Left ventricle myocardium superior (tissue), 1 donor: ENCODE data around the gene SBK2. TPM values are rescaled to one million over a fixed set of nuclear protein-coding genes. Genes with fewer than 3 reads are reported as not detected.
"Not testable (repeated sequence)": the region's sequence is repeated elsewhere in the genome, so short reads cannot be mapped to it uniquely, and the experiment has no call there.

Source experiments
- ATAC-seq: fragments of 200-7000 bp; cut with Tn5 transposase; one replicate; pipeline ENCODE4 v1.9.1; 2020; ENCODE audit warnings: mild to moderate bottlenecking, moderate library complexity
- DNase-seq: peaks from one replicate; pipeline ENCODE4 v3.0.0-alpha.2; 2020
- intact Hi-C: fragments of 100-400 bp; cut with micrococcal nuclease; formaldehyde crosslinking; loops from one replicate; pipeline ENCODE4 v1.11.0; 2022
- total RNA-seq: library from RNA; stranded (reverse); fragmentation: NEBNext Ultra II Directional; extraction: Animal tissue kit (Norgen Biotek cat#: 25700); gene quantifications from one replicate; pipeline ENCODE4 v1.2.1, GENCODE V29; 2021
- donor health status: DM: no; HTN: yes; CAD: no; lungs with severe emphysema.

SBK2 gene
- total RNA-seq, 1 donor from 2014 or later = 15.2 TPM

GRCh38 chr19:55519451-55520311, 17.3 kb downstream of the SBK2 start:
- ATAC-seq = no peak
- intact Hi-C loops = loop anchor here (10.0 kb wide), 1 partner anchor 85 kb away; the partner anchor contains the start of genes ZNF524 and ZNF865
- DNase-seq = no peak

DNA sequence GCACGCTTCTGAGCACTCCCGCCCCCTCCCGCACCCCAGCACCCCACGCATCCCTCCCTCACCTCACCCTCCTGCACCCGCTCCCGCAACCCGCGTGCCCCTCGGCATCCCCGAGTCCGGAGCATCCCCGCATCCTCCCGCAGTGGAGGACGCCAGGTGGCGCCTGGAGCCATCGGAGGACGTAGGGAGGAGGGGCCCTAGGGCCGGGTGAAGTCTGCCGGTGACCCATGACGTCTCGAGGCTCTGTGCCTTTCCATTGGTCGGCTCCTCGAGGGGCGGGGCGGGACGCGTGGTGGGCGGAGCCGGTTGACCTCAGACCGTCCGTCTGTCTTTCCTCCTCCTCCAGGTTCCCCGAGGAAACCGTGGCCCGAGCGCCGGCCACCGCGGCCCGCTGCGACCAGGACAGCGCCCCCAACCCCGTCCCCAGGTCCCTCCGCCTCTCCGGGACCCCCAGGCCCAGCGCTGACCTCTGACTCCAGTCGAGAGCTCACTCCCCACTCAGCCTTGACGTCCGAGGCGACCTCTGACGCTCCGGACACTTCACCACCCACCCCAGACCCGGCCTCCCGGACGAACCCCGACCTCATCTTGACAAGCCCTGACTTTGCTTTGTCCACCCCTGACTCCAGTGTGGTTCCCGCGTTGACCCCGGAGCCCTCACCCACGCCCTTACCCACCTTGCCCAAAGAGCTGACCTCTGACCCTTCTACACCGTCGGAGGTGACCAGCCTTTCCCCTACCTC, 19.9 kb downstream of the SBK2 start:
- ATAC-seq = peak; percentile 98
- intact Hi-C loops = loop anchor here (10.0 kb wide), 1 partner anchor 88 kb away; the partner anchor contains the start of genes ZNF524 and ZNF865
- DNase-seq = peak; percentile 97

DNA sequence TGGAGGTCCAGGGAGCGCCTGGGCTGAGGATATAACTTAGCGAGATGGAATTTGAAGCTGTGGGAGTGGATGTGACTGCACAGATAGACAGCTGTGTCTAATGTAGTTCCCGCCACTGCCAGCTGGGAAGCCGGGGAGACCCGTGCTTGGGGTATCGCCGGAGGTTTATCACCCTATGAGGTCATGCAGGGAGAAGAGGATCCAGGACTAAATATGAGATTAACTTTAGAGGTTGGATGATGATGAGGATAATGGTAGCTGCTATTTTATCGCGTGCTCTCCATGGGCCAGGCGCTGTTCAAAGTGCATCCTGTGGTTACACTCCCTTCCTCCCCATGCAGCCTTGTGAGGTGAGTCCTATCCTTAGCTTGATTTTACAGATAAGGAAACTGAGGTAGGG, 28.8 kb downstream of the SBK2 start:
- ATAC-seq (no peak), DNase-seq (no peak)
- intact Hi-C loops = no loop called here

DNA sequence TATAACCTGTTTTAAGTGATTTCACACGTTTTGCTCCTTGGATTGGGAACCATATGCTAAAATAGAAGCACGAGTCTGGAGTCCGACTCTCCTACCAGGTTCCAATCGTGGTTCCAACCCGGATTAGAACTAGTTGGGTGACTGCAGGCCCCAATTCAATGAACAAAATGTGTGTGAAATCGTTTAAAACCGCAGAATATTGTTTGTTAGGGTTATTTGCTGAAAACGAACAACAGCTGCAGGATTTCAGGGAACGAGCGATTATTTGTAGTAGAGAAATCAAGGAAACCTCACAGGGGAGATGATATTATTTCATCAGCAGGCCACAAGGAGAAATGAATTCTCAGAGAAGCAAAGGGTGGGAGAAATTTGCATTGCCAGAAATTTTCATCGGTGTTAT, 32.0 kb downstream of the SBK2 start:
- DNase-seq (no peak), ATAC-seq (no peak)
- intact Hi-C loops = no loop called here

GRCh38 chr19:55504252-55504603, 32.7 kb downstream of the SBK2 start:
- DNase-seq (peak; percentile 3), ATAC-seq (no peak)
- intact Hi-C loops = no loop called here

GRCh38 chr19:55503502-55504251, 33.3 kb downstream of the SBK2 start:
- DNase-seq (peak; percentile 97), ATAC-seq (peak; percentile 98)
- intact Hi-C loops = loop anchor here (2.0 kb wide), 1 partner anchor 37 kb away; no protein-coding TSS in a partner anchor

DNA sequence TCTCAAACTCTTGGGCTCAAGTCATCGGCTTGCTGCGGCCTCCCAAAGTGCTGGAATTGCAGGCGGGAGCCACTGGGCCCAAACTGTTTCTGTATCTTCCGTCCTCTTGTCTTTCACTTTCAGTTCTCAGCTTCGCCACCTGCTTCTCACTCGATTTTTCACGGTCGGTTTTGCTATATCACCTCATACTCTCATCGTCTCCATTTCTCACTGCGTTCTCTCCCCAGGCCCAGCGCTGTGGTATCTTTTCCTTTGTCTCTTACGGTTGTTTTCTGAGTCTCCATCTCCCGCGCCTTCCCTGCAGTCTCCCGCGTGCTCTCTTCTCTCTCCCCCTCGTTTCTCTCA, 33.8 kb downstream of the SBK2 start:
- intact Hi-C loops = loop anchor here (2.0 kb wide), 1 partner anchor 36 kb away; no protein-coding TSS in a partner anchor
- DNase-seq (no peak), ATAC-seq (no peak)

DNA sequence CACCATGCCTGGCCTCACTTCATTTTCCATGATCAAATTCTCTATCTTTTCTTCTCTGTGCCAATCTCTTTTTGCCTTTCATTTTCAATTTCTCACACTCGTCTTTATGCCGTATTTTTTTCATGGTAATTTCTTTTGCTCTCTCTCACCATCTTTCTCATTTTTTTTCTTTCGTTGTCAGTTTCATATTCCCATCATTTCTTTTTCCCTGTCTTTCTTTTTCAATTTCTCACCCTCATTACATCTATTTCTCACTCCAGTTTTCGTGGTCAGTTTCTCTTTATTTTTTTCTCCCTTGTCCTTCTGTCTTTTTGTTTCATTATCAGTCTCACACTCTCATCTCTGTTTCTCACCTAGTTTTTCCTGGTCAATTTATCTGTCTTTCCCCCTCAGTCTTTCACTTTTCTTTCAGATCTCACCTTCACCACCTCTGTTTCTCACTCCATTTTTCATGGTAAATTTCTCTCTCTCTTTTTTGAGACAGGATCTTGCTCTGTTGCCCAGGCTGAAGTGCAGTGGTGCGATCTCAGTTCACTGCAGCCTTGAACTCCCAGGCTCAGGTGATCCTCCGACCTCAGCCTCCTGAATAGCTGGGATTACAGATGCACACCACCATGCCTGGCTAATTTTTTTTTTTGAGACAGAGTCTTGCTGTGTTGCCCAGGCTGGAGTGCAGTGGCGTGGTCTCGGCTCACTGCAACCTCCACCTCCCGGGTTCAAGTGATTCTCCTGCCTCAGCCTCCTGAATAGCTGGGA, 34.6 kb downstream of the SBK2 start:
- intact Hi-C loops = loop anchor here (2.0 kb wide), 1 partner anchor 36 kb away; no protein-coding TSS in a partner anchor
- DNase-seq = peak; percentile 4
- no peak for ATAC-seq

DNA sequence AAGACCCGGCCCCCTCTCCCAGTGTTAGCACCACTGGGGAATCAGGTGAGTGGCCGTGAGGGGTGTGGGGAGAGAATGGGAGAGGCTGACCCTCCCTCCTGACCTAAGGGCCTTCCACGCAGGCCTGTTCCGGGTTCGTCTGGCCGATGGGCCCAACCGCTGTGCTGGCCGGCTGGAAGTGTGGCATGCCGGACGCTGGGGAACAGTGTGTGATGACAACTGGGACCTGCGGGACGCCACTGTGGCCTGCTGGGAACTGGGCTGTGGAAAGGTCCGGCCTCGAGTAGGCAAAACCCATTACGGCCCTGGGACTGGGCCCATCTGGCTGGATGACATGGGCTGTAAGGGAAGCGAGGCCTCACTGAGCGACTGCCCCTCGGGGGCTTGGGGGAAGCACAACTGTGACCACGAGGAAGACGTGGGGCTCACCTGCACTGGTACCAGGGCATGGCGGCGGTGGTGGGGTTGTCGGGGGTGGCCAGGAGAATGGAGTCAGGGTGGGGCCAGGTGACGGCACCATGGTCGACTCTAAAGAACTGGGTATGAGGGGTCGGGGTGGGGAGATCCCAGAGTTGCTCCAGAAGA, 36.5 kb downstream of the SBK2 start:
- peak; percentile 23 for DNase-seq
- intact Hi-C loops = no loop called here
- no peak for ATAC-seq

DNA sequence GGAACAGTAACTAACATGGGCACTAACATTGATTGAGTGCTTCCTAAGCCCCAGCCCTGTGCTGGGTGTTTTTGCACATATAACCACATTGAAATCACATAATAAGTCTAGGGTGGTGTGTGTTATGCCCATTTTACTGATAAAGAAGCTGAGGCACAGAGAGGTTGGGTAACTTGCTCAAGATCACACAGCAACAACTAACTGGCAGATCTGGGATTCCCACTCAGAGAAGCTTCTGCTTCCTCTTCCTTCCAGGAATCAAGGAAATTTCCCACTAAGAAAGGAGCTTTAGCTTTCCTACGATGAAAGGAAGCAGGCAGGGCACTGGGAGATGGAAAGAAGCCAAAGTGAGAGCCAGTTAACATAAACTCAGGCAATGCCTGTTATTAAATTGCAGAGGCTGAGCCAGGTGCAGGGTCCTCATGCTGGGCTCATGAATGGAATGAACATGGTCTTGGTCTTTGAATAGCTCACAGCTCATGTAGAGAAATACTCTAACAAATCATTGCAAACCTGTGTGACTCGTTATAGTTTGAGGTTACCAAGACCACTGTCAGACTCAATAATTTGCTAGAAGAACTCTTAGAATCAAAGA, 38.6 kb downstream of the SBK2 start:
- DNase-seq = no peak
- no peak for ATAC-seq
- intact Hi-C loops = no loop called here

- DNase-seq (peak; percentile 21), ATAC-seq (no peak)
- intact Hi-C loops = no loop called here
These were observed 39.2 kb downstream of the SBK2 start for GRCh38 chr19:55497763-55498162.

DNA sequence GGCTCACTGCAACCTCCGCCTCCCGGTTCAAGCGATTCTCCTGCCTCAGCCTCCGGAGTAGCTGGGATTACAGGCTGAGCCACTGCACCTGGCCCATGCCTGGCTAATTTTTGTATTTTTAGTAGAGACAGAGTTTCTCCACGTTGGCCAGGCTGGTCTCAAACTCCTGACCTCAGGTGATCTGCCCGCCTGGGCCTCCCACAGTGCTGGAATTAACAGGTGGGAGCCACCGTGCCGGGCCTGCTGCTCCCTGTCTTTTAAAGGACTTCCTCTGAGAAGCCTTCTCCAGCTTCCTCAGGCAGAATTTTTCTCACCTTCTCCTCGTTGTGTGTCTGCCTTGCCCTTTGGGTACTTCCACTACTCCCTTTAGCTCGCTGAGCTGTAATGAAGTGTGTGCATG, 40.1 kb downstream of the SBK2 start:
- peak; percentile 20 for DNase-seq
- ATAC-seq, intact Hi-C loops: not testable (repeated sequence)

- ATAC-seq (no peak), DNase-seq (no peak)
- intact Hi-C loops = no loop called here
These were observed 41.1 kb downstream of the SBK2 start for GRCh38 chr19:55495646-55496349.

GRCh38 chr19:55494172-55494761, 42.7 kb downstream of the SBK2 start:
- peak; percentile 76 for ATAC-seq
- intact Hi-C loops = no loop called here
- DNase-seq = peak; percentile 76

- intact Hi-C loops = no loop called here
- ATAC-seq = peak; percentile 13
- peak; percentile 31 for DNase-seq
These were observed 43.2 kb downstream of the SBK2 start for GRCh38 chr19:55493645-55494171.

- ATAC-seq = peak; percentile 8
- intact Hi-C loops = no loop called here
- DNase-seq = no peak
These were observed 43.8 kb downstream of the SBK2 start for GRCh38 chr19:55493052-55493644.
